GM13976 (cell line): Measurements from ENCODE around the gene L3MBTL4.
"Not testable (repeated sequence)": the region's sequence is repeated elsewhere in the genome, so short reads cannot be mapped to it uniquely, and the experiment has no call there.

Experiments used
- DNase-seq: peaks from one replicate; pipeline ENCODE4 v3.0.0; 2012; ENCODE audit warnings: low spot score
- CTCF ChIP-seq: IDR thresholded peaks from 2 replicates; pipeline ENCODE4 v1.5.1; 2012; ENCODE audit warnings: borderline replicate concordance, mild to moderate bottlenecking; ENCODE audit not compliant: insufficient read depth; ENCODE audit errors: extremely low read depth, missing control alignments, control extremely low read depth
- in situ Hi-C: fragments of 300-500 bp; cut with MboI; formaldehyde crosslinking; loops from one replicate; pipeline ENCODE4 v1.12.0; 2022; ENCODE audit warnings: low sequenced_read_pairs, mixed read lengths, inconsistent platforms; ENCODE audit not compliant: unreplicated experiment

Gene L3MBTL4

DNA sequence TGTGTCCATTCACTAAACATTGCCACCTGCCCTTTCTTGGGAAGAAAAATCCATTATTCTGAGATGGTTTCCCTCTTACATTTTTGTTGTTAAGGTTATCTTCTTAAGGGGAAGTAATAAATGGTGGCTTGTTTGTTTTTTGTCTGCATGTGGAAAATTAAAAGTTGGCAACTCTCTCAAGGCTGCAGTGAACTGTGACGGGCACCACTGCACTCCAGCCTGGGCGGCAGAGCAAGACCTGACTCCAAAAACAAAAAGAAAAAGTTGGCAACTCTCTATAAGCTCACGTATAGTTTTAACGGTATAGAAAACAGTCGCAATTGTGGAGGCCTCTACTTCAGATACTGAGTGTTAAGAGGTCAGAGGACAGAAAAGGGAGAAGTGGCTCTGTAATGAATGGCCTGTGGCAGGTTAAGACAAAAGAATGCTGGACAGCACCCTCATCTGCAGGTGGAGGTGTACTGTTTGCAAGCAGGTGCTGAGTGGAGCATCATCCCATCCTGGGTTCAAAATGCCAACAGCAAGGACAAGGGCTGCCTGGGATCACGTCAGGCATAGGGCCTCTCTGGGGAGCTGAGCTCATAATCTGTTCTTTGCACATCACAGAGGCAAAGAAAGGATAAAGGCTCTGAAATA, 16.7 kb downstream of the L3MBTL4 start:
- no peak for TF ChIP-seq CTCF
- DNase-seq = no peak
- in situ Hi-C loops = no loop called here

GRCh38 chr18:6396847-6397246, 17.9 kb downstream of the L3MBTL4 start:
- DNase-seq = no peak
- in situ Hi-C loops = no loop called here
- TF ChIP-seq CTCF = no peak

DNA sequence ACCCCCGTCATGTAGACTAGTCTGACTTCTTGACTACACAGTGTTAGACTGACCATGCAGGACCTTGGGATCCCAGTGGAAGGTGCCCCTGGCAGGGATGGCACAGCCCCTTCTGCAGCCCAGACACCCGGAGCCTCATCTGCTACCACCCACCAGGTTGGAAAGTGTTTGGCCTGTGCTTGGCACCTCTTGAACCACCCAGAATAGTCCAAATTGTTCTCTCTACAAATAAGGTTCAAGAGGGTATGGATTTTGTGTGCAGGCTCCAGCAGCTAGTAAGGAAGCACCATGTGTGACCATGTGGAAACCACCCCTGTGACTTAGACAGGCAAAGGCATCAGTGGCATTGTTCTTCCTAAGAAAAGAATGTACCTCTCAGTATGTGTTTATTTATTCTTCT, 18.4 kb downstream of the L3MBTL4 start:
- in situ Hi-C loops = no loop called here
- TF ChIP-seq CTCF = no peak

GRCh38 chr18:6389005-6389404, 25.7 kb downstream of the L3MBTL4 start:
- in situ Hi-C loops = no loop called here
- TF ChIP-seq CTCF = no peak
- DNase-seq = no peak

More for the DNA sequence above, 18.4 kb downstream of the L3MBTL4 start:
- DNase-seq = no peak

DNA sequence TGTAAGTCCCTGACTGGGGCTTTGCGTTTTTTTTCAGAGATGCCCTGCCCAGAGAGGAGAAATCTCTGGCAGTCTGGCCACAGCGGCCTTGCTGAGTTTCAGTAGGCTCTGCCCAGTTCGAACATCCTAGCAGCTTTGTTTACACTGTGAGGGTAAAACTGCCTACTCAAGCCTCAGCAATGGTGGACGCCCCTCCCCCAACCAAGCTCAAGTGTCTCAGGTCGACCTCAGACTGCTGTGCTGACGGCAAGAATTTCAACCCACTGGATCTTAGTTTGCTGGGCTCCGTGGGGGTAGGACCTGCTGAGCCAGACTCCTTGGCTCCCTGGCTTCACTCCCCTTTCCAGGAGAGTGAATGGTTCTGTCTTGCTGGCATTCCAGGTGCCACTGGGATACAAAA, 31.7 kb downstream of the L3MBTL4 start:
- no peak for DNase-seq
- TF ChIP-seq CTCF = no peak
- in situ Hi-C loops = no loop called here

- in situ Hi-C loops, DNase-seq: not testable (repeated sequence)
Observed at GRCh38 chr18:6377473-6377872, 37.2 kb downstream of the L3MBTL4 start.

- in situ Hi-C loops = no loop called here
- TF ChIP-seq CTCF = no peak
- no peak for DNase-seq
Observed at GRCh38 chr18:6376433-6377229, 38.1 kb downstream of the L3MBTL4 start.
